Stimulated activated CD8-positive, alpha-beta memory T cell treated with anti-CD3 and anti-CD28 coated beads, Interleukin-12 subunit alpha, Interleukin-12 subunit beta, amount 100 ng/mL, for 1 hour (primary cell): ENCODE measurements around the gene FAM241B.

Source experiments
- DNase-seq: peaks from one replicate; pipeline ENCODE4 v3.0.0-alpha.2; 2020; ENCODE audit warnings: low read depth

FAM241B gene, protein sequence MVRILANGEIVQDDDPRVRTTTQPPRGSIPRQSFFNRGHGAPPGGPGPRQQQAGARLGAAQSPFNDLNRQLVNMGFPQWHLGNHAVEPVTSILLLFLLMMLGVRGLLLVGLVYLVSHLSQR

DNA sequence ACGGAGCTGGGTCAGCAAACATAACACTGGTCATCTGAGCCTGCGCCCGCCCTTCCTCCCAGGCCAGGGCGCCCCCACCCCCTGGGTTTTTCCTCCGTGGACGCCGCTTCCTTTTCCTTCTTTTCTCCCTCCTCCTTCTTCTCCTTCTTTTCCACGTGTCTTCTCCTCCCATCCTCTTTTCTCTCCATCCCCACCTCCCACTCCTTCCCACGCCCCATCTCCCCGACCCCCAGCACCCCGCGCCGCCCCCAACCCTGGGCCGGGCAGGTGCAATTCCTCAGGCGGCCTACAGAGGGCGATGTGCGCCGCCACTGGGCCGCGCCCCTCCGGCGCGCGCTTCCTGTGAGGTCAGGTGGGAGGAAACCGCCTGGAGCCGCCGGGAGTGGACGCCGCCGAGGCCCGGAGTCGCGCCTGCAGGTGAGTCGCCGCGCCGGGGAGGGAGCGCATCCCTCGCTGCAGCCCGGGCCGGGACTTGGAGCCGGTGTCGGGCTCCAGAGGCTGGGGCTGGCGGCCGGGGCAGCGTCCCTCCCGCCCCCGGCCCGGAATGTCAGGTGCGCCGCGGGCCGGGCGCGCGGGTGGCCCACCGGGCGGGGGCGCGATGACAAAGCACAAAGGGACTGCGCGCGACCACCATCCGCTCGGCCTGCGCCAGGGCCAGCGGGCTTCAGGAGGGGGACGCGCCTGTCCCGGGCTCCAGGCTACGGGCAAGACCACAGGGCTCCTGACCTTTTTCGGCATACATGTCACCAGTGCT, at the start of gene FAM241B:
TSS of gene FAM241B (plus strand) at position 351 of the 754 bp plus-strand sequence. CDS start 1,497 bp downstream, outside the sequence.
- DNase-seq, result peak; percentile 54

DNA sequence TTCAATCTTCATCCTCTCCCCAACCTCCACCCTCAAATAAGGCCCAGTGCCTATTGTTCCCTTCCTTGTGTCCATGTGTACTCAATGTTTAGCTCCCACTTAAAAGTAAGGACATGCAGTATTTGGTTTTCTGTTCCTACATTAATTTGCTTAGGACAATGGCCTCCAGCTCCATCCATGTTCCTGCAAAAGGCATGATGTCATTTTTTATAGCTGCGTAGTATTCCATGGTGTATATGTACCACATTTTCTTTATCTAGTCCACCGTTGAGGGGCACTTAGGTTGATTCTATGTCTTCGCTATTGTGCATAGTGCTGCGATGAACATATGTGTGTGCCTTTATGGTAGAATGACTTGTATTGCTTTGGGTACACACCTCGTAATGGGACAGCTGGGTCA, 49.6 kb upstream of the FAM241B start:
- DNase-seq, result no peak

DNA sequence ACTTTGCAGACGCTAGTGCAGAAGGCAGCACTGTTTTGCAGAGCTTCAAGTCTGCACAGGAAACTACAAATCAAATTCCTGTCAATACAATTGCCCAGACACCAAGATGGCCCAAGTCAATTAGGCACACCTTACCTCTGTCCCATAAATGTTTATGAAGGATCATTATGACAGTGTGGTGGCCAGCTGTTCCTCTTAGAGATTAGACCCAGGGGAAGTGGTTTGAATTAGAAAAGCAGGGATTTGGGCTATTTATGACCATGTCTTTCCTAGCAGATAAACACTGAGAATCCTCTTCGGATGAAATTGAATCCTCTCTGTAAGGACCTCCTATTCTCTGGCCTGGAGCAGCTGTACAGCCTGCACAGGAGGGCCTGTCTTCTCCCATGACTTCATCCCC, 46.9 kb upstream of the FAM241B start:
- DNase-seq, result no peak

DNA sequence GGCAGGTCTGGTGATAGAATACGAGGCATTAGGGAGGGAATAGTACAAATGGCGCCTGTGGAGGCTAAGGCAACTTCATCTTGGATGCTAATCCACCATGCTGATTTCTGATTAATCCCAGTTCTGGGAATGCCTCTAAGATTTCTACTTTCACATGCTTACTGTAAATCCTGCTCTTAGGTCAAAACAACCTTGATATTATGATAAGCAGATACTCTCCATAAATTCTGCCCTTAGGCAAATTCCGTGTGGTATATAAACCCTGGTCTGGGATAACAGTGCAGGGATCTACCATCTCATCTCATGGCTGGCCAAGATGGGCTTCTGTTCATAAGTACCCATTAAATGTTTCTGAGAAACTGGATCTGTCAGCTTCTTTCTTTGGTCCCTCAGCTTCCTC, 45.4 kb upstream of the FAM241B start:
- DNase-seq, result no peak

DNA sequence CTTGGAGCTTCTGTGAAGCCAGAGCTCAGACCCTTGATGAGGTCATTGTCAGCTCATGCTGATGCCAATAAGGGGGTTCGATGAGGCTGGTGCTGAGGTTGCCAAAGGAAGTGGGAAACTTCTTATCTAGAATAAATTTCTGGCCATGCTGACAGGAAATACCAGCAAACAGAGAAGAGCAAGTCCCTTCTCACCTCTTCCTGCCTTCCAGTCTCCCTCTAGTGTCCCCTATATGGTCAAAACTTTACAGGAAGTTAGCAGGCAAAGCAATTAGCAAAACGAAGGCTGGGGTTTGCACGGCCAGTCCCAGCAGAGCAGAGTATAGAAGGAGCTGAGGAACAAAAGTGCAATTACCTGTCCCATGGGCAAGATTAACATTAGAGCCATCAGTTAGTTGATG, 41.7 kb upstream of the FAM241B start:
- no peak for DNase-seq

DNA sequence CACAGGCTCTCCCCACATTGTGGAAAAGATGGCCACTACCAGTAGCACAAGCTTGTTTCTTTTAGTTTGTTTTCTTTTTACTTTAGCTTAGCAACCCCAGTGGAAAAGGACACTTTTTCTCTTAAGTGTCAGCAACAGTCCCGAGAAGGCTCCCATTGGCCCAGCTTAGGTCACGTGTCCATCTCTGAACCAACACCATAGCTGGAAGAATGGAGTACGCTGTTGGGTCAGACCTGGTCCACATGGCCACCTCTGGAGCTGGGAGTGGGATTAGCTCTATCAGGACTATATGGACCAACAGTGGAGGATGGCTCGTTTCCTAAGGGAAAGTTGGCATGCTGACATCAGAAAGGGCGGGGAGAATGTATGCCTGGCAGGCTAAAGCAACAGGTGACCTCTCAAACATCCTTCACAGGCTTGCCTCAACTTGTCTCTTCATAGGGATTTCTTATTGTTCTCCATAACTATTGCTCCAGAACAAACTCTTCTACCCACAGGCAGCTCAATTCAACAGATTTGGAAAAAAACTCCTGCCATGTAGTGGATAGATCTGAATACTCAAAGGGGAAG, 29.2 kb upstream of the FAM241B start:
- no peak for DNase-seq

DNA sequence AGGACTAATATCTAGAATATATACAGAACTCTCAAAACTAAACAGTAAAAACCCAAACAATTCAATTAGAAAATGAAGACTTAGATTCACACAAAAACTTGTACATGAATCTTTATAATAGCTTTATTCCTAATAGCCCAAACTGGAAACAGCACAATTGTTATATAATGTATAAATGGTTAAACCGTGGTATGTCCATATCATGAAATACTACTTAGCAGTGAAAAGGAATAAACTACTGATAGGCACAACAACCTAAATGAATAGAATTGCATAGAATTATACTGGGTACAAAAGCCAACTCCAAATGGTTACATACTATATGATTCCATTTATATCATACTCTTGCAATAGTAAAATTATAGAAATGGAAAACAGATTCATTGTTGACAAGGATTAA, 21.0 kb upstream of the FAM241B start:
- no peak for DNase-seq

DNA sequence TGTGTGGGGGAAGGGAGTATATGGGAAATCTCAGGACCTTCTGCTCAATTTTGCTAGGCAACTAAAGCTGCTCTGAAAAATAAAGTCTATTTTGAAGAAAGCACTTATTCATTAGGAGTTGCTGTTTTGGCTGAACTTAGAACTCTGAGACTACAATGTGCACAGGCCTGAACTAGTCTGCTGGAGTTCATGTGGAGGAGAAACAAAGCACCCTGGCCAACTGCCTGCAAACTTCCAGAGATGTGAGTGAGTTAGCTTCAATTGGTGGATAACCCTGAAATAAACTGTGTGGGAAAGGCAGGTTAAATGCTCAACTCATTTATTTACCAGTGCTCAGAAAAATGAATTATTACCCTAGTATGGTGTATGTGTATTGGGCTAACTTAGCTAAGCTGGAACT, 17.3 kb upstream of the FAM241B start:
- DNase-seq, result no peak

DNA sequence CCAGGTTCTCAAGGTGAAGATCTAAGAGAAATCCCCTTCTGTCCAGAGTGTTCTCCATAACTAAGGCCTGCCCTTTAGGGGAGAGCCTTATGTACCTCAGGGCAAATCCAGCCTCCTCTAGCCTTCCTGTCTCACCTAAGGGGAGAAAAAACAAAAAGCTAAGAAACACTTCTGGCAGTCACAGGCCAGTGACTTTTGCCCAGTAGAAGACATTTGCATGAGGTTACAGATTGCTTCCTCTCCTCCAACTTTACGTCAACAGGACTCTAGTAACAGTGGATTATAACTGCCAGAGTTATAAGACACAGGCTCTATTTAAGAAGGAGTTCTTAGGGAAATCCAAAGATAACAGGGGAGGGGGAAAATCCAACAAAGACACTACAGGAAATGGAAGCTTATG, 15.9 kb upstream of the FAM241B start:
- DNase-seq, result no peak

DNA sequence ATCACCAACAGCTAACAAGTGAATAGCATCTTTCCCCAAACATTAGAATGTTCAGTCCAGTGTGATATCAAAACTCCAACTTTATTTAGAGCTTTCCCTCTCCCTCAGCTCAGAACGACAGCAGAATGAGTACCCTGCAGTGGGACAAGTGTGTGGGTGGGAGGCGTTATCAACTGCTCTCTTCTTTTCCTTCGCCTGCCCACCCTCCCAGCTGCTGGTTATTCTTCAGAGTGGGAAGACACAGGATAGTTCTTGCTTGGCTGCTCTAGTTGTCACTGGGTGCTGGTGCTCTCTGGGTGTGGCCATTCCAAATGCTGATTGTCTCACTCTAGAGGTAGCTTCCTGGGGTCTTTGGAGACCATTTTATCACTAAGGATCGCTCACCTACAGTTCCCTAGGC, 13.7 kb upstream of the FAM241B start:
- no peak for DNase-seq

DNA sequence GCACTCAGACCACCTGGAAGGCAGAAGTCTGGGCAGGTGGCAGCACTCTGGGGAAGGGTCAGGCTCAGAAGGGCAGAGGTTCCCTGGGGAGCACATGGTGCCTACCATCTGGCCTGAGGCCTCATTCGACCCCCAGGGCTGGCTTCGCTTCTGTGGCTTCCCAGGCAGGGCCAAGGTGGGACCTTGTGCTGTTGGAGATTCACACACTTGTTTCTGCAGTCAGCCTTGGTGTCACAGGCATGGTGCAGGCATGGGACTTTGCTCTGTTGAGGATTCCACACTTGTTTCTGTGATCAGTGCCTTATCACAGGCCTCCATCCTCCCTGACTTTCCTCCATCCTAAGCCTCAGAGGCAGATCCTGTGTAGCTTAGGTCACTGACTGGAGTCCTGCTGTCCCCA, 11.3 kb upstream of the FAM241B start:
- no peak for DNase-seq

DNA sequence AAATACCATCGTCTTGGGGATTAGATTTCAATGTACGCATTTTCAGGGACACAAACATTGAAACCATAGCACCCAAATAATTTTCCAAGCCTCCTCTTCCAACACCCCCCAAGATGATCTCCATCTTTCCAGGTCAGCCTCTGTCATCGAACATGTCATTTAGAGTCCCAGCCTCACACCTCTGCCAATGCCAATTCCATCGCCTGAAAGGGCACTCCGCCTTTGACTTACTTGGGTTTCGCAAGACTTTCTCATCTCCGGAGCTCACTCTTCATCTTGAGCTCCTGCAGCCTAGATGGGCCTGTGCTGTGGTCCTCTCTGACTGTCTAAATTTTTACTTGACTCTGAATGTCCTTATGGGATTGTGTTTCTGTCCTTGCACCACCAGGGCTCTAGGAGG, 10.4 kb upstream of the FAM241B start:
- no peak for DNase-seq

DNA sequence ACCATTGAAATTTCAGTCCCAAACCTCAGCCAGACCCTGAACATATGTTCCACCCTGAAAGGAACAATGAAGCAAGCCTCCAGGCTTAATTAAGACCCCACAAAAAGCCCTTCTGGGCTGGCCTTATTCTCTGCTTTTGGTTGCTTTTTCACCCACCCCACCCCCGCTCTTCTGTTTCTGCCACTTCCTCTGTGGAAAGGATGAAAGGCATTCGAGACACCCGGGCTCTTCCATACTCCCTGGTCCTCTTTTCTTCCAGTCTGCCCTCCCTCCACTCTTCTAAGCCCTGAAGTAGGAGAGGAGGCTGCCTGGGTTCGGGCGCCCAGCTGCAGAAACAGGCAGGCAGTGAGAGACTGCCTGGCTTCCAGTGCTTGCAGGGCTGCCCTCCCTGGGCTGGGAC, 9.4 kb upstream of the FAM241B start:
- DNase-seq, result no peak

DNA sequence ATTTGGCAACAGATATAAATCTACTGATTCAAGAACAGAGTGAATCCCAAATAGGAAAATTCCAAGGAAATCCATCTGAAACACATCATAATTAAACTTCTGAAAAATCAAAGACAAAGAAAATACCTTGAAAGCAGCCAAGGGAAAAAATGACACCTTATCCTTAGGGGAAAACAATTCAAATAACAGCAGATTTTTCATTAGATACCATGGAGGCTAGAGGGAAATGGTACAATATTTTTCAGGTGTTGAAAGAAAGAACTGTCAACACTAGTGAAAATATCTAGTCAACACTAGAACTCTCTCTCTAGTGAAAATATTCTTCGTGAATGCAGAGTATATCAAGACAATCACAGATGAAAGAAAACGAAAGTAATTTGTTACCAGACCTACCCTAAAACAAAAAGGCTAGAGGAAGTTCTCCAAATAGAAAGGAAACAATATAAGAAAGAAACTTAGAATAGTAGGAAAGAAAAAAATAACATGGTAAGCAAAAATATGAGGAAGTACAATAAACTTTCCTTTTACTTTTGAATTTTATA, 5.7 kb upstream of the FAM241B start:
- DNase-seq, result no peak

DNA sequence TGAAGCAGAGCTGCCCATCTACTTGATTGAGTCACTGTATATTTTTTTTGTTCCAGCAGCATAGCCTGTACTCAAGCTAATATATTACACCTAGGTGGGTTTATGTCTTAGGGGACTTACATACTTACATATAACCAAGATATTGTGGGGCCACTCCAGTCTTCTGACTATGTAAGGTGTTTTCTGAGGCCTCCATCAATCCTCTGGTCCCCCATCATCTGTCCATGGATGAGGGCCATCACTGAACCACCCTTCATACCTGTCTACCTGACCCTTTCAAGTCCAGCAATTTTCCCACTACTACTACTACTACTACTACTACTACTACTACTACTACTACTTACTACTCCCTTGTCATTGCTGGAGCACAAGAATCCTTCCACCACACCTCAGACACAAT, 3.2 kb upstream of the FAM241B start:
- DNase-seq, result no peak

DNA sequence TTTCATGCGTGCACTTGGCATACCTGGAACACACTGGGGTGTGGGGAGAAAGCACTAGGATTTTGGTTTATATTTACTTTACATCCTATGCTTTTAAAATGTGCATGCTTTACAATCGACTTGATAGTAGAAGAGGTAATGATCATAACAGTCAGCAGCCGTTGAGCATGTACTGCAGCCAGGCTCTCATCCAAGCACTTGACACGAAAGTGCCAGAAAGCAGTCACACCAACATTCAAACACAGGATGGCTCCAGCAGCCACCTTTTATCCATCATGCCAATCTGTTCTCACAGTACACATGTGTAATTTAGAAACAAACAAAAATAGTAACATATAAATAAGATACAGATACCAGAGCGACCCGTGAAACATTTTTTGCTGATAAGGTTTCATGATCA, 1.2 kb upstream of the FAM241B start:
- no peak for DNase-seq

DNA sequence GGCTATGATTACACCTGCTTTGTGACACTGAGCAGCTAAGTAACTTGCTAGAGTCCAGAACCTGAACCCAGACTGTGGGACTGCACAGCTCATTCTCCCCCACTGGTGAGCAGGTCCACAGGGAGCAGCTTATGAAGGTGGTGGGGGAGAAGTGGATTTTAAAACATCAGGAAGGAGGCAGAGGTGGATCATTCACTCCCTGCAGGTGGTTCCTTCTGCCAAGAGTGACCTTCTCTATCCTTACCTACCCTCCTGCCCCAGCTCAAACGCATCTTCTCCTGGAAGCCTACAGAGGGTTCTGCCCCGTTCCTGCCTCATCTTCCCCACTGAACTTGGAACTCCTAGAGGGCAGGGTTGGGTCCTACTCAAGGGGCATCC, 539 bp upstream of the FAM241B start:
- no peak for DNase-seq

DNA sequence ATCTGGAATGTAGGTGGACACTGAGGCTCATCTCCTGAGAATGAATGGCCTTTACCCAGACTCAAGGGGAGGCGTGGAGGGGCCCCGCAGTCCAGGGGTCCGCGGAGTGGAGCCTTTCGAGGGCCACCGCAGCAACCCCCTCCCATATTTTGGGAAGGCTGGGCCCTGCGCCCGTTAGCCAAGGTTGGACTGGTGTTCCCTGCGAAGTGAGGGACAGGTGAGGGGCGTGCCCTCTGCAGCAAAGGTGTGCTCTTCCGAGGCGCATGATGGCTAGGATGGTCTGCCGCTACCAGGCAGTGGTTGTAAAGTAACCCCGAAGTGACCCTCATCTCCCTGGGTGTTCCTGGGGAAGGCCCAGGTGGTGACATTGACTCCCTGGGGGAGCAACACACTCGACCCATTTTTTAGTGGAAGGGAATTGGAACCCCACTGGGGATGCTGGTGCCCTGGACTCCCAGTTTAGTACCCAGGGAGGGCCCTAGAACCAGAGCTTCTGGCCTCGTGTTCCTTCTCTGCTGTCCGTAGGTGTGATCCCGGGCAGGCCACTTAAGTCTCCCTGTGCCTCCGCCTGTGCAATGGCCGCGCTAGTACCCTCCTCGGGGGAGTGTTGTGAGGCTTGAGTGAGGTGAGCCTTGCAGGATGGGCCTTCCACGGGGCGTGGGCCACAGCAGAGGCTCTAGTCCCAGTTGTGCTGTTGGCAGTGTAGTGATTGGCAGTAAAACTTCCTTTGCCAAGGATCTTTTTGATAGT, 779 bp downstream of the FAM241B start:
- no peak for DNase-seq

DNA sequence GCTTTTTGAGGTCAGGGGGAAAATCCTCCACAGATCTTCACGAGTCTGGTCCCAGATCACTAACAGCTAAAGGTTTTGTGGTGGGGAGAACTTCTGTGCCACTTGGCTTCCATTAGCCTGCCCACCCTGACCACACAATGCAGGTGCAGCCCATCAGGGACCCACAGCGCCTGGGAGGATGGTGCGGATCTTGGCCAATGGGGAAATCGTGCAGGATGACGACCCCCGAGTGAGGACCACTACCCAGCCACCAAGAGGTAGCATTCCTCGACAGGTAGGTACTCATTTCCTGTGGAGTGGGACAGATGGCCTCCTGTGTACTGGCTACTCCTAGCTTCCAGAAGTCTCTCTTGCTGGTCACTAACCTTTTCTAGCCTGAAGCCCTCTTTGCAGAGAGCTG, 1.5 kb downstream of the FAM241B start:
- DNase-seq, result no peak

DNA sequence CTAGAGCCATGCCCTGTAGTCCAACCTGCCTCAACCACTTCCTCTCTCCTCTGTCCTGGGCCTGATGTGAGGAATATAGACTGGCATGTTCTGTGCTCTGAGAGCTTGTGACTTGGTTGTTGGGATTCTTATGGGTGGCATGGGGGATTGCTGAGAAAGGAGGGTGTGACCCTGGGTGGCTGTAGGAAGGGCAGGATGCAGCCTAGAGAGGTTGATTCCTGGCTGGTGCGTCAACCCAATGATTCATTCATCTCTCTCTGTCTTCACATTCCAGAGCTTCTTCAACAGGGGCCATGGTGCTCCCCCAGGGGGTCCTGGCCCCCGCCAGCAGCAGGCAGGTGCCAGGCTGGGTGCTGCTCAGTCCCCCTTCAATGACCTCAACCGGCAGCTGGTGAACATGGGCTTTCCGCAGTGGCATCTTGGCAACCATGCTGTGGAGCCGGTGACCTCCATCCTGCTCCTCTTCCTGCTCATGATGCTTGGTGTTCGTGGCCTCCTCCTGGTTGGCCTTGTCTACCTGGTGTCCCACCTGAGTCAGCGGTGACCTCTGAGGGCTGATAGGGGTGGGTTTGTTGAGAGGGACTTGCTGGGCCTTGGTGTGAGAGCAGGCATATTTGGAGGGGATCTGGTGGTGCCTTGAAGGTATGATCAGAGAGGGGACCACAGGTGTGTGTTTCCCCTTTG, 2.6 kb downstream of the FAM241B start:
- DNase-seq, result no peak

DNA sequence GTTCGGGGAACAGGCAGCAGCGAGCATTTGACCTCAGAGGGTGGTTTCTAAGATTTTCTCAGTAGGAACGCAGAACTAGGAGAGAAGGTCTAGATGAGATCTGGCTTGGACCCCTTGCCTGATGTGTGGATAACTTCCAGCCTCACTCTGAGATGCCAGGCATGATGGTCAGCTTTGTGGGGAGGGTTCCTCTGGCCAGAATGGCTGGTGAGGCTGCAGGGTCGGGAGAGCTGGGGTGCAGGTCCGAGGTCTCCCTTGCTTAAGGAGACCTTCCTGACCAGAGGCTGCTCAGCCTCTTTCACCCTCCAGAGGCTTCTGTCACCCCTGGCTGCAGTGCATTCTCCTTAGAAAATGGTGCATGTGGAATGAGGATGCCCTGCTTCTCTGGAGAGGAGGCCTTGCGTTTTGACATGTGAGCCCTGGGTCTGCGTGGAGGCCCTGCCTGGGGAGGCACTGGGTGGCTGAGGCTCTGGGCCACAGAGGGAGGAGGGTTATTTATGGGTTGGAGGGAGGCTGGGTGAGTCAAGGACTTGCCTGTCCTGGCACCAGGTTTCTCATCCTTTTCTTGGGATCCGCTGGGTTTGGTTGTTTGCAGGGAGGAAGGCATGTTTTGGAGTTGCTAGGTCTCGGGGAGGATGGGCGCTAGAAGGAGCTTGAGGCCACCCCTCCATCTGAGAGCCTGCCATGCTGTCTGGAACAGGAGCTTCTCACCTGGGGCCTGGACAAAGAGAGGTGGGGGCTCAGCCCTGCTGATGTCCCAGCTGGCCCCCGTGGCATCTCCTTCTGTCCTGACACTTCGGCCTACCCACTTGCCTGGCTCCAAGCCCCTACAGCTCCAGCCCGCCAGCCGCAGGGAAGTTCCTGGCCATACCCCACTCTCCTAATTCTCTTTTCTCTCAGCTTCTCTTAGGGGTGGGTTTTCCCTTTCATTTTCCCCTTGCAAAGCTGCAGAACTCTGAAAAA, 3.9 kb downstream of the FAM241B start:
- no peak for DNase-seq
